SK-N-SH (cell line): ENCODE measurements around the gene ABHD8. TPM values are rescaled to one million over a fixed set of nuclear protein-coding genes. Genes with fewer than 3 reads are reported as not detected.

Source experiments
- CTCF ChIA-PET: fragments of 300-600, 350-600 bp; formaldehyde crosslinking; extraction: SDS; loops from one replicate; lab custom pipeline; 2021; lab: Yijun Ruan, JAX
- POLR2A ChIA-PET: fragments of 350-600 bp; sonication (Branson Sonifier 250); formaldehyde crosslinking; extraction: SDS; loops from one replicate; lab custom pipeline; 2020; ENCODE audit warnings: antibody characterized with exemption, inconsistent platforms; lab: Yijun Ruan, JAX
- DNase-seq: peaks from one replicate; pipeline ENCODE4 v3.0.0; 2012
- H2AFZ ChIP-seq: fragments of 200-600 bp; sonication (generic); 2 replicates; pipeline ENCODE4 v1.8.1; 2016; ENCODE audit warnings: antibody characterized with exemption, mild to moderate bottlenecking, low read depth
- H3F3A ChIP-seq: fragments of 200-600 bp; sonication (generic); replicated peaks from 2 replicates; pipeline ENCODE3; 2016; ENCODE audit warnings: antibody characterized with exemption, mild to moderate bottlenecking; ENCODE audit not compliant: insufficient read depth
- H3K27ac ChIP-seq, 2 experiments: fragments of 200-500 bp in 1 of 2; fragments of 200-600 bp in 1 of 2; sonication (Bioruptor generic) in 1 of 2; sonication (generic), shearing (Covaris generic) in 1 of 2; 2 replicates each; pipeline versions ENCODE4 v1.5.1 to v1.6.1; 2014 to 2016; ENCODE audit warnings: low read depth in 2 of 2, inconsistent platforms in 1 of 2, low read length in 1 of 2, mild to moderate bottlenecking in 1 of 2, mixed read lengths in 1 of 2
- H3K27me3 ChIP-seq: fragments of 200-600 bp; sonication (generic), shearing (Covaris generic); 2 replicates; pipeline ENCODE4 v1.6.1; 2016; ENCODE audit warnings: mixed run types; ENCODE audit not compliant: insufficient read depth
- H3K36me3 ChIP-seq, 2 experiments: fragments of 200-500 bp in 1 of 2; fragments of 200-600 bp in 1 of 2; sonication (Bioruptor generic) in 1 of 2; sonication (generic) in 1 of 2; replicated peaks in 1 of 2; 2 replicates each; pipeline versions ENCODE3 to v1.5.1; 2014 to 2016; ENCODE audit warnings: low read length in 1 of 2, mild to moderate bottlenecking in 1 of 2; ENCODE audit not compliant: insufficient read depth in 2 of 2, control insufficient read depth in 1 of 2
- H3K4me1 ChIP-seq, 2 experiments: fragments of 200-500 bp in 1 of 2; fragments of 200-600 bp in 1 of 2; sonication (Bioruptor generic) in 1 of 2; sonication (generic), shearing (Covaris generic) in 1 of 2; 2 replicates each; pipeline versions ENCODE4 v1.5.1 to v1.6.1; 2014 to 2016; ENCODE audit warnings: low read depth in 1 of 2, low read length in 1 of 2, mixed run types in 1 of 2; ENCODE audit not compliant: insufficient read depth in 2 of 2, control insufficient read depth in 1 of 2
- H3K4me2 ChIP-seq: fragments of 200-600 bp; sonication (generic), shearing (Covaris generic); 2 replicates; pipeline ENCODE4 v1.6.1; 2017; ENCODE audit warnings: mixed run types
- H3K4me3 ChIP-seq, 2 experiments: fragments of 200-500 bp in 1 of 2; fragments of 200-600 bp in 1 of 2; sonication (Bioruptor generic) in 1 of 2; sonication (generic), shearing (Covaris generic) in 1 of 2; 2 replicates each; pipeline versions ENCODE4 v1.5.1 to v1.8.1; 2014 to 2016; ENCODE audit warnings: low read depth in 2 of 2, inconsistent platforms in 1 of 2, low read length in 1 of 2, mild to moderate bottlenecking in 1 of 2, mixed read lengths in 1 of 2, moderate library complexity in 1 of 2
- H3K79me2 ChIP-seq: fragments of 200-600 bp; sonication (generic); 2 replicates; pipeline ENCODE4 v1.8.1; 2017; ENCODE audit warnings: mild to moderate bottlenecking; ENCODE audit not compliant: insufficient read depth
- H3K9ac ChIP-seq: fragments of 200-600 bp; sonication (generic); 2 replicates; pipeline ENCODE4 v1.6.1; 2017; ENCODE audit warnings: mixed run types
- H3K9me2 ChIP-seq: fragments of 200-600 bp; sonication (generic); 2 replicates; pipeline ENCODE4 v1.6.1; 2017; ENCODE audit warnings: mixed run types
- H3K9me3 ChIP-seq: fragments of 200-600 bp; sonication (generic); 2 replicates; pipeline ENCODE4 v1.6.1; 2017; ENCODE audit warnings: mixed run types, mild to moderate bottlenecking, moderate library complexity
- H4K20me1 ChIP-seq: fragments of 200-600 bp; sonication (generic); 2 replicates; pipeline ENCODE4 v1.6.1; 2017; ENCODE audit warnings: mild to moderate bottlenecking, mixed run types; ENCODE audit not compliant: insufficient read depth
- CHD2 ChIP-seq: fragments of 150-350 bp; IDR thresholded peaks from 2 replicates; pipeline ENCODE4 v1.6.1; 2018; ENCODE audit warnings: low read length; ENCODE audit not compliant: partially characterized antibody
- ELF1 ChIP-seq: IDR thresholded peaks from 2 replicates; pipeline ENCODE4 v1.4.0; 2012
- EP300 ChIP-seq, 2 experiments: IDR thresholded peaks; 2 replicates each; pipeline versions ENCODE4 v1.4.0 to v1.6.1; 2012; ENCODE audit warnings: borderline replicate concordance in 1 of 2, low read depth in 1 of 2, low read length in 1 of 2
- FOXM1 ChIP-seq: IDR thresholded peaks from 2 replicates; pipeline ENCODE4 v1.4.0; 2012; ENCODE audit warnings: low read depth, mild to moderate bottlenecking
- GABPA ChIP-seq: IDR thresholded peaks from 2 replicates; pipeline ENCODE4 v1.4.0; 2012; ENCODE audit warnings: low read depth, mild to moderate bottlenecking
- JUND ChIP-seq: IDR thresholded peaks from 2 replicates; pipeline ENCODE4 v1.4.0; 2012
- MEF2A ChIP-seq: IDR thresholded peaks from 2 replicates; pipeline ENCODE4 v1.4.0; 2012; ENCODE audit warnings: low read depth, borderline replicate concordance
- MXI1 ChIP-seq: IDR thresholded peaks from 2 replicates; pipeline ENCODE4 v1.6.1; 2012; ENCODE audit warnings: mild to moderate bottlenecking, low read depth, low read length, improper control_type of control experiment
- NRF1 ChIP-seq: IDR thresholded peaks from 2 replicates; pipeline ENCODE4 v1.6.1; 2012; ENCODE audit warnings: low read depth, mild to moderate bottlenecking, low read length
- POLR2AphosphoS5 ChIP-seq: IDR thresholded peaks from 2 replicates; pipeline ENCODE4 v1.6.1; 2012; ENCODE audit warnings: low read depth, low read length
- RAD21 ChIP-seq: IDR thresholded peaks from 2 replicates; pipeline ENCODE4 v1.6.1; 2012; ENCODE audit warnings: mild to moderate bottlenecking, low read length
- REST ChIP-seq: IDR thresholded peaks from 2 replicates; pipeline ENCODE4 v1.6.1; 2012; ENCODE audit warnings: mild to moderate bottlenecking, low read depth, low read length, moderate library complexity
- RFX5 ChIP-seq: IDR thresholded peaks from 2 replicates; pipeline ENCODE4 v1.6.1; 2012; ENCODE audit warnings: mild to moderate bottlenecking, improper control_type of control experiment, low read length
- RXRA ChIP-seq: IDR thresholded peaks from 2 replicates; pipeline ENCODE4 v1.4.0; 2012; ENCODE audit warnings: low read depth, mild to moderate bottlenecking, borderline replicate concordance
- SIN3A ChIP-seq: IDR thresholded peaks from 2 replicates; pipeline ENCODE4 v1.6.1; 2012; ENCODE audit warnings: low read depth, mild to moderate bottlenecking, low read length, moderate library complexity, borderline replicate concordance
- TAF1 ChIP-seq: IDR thresholded peaks from 2 replicates; pipeline ENCODE4 v1.6.1; 2012; ENCODE audit warnings: low read depth, mild to moderate bottlenecking, low read length, moderate library complexity, borderline replicate concordance
- TCF12 ChIP-seq: IDR thresholded peaks from 2 replicates; pipeline ENCODE4 v1.4.0; 2012
- YY1 ChIP-seq: IDR thresholded peaks from 2 replicates; pipeline ENCODE4 v1.4.0; 2012; ENCODE audit warnings: low read depth, mild to moderate bottlenecking
- WGBS: methylation state at CpG from one replicate; pipeline ENCODE4 v1.1.6; 2017; ENCODE audit warnings: low lambda C conversion rate; 5-methylcytosine and 5-hydroxymethylcytosine counted together
- polyA plus RNA-seq, 3 experiments: library from polyadenylated mRNA; depleted of rRNA; stranded (reverse); fragments of >200 nt; gene quantifications; 2 replicates each; pipeline ENCODE4 v1.2.3, GENCODE V29; 2012
- TF ChIP-seq, protein P1 (sequence below): fragments of 200-600 bp; sonication (generic); IDR thresholded peaks from 2 replicates; pipeline ENCODE4 v1.6.1; 2017; ENCODE audit warnings: antibody characterized with exemption, mild to moderate bottlenecking, moderate library complexity
- TF ChIP-seq, protein P2 (sequence below): fragments of 150-350 bp; IDR thresholded peaks from 2 replicates; pipeline ENCODE4 v1.6.1; 2016; ENCODE audit warnings: mild to moderate bottlenecking, low read depth, low read length
- TF ChIP-seq, protein P3 (sequence below): IDR thresholded peaks from 2 replicates; pipeline ENCODE4 v1.4.0; 2012; ENCODE audit warnings: low read depth, borderline replicate concordance
- TF ChIP-seq, protein P4 (sequence below): IDR thresholded peaks from 2 replicates; pipeline ENCODE4; 2012
- TF ChIP-seq, protein P5 (sequence below): IDR thresholded peaks from 2 replicates; pipeline ENCODE4 v1.4.0; 2012; ENCODE audit warnings: low read depth

Gene ABHD8
- polyA plus RNA-seq, 1 of the 3 experiments (the other 2 are of a cell fraction), result 11.1 TPM

GRCh38 chr19:17266975-17267788 is 36.0 kb downstream of the ABHD8 start, which contains the start of gene BABAM1:
Gene BABAM1, plus strand, starts transcription at chr19:17267443. Its CDS starts 1,364 bp downstream, at chr19:17268807.
- 0% methylated on average over 25 of the region's 27 CpGs for WGBS
- H3K4me3 ChIP-seq, result peak within 1 kb of the TSS; percentile 84 to 98
- TF ChIP-seq RXRA (no peak), MEF2A (no peak), REST (peak; percentile 57; the same call in 1 of the 2 replicates), TCF12 (peak; percentile 8; the same call in 1 of the 2 replicates), RFX5 (peak; percentile 92), ELF1 (peak; percentile 76), EP300 (IDR thresholded peaks at IDR 0.05; ENCODE audit: borderline replicate concordance in 1 of 2, low read depth in 1 of 2, low read length in 1 of 2) (no peak), TAF1 (peak; percentile 96), JUND (no peak), SIN3A (peak; percentile 74), RAD21 (no peak), GABPA (peak; percentile 94), FOXM1 (peak; percentile 56; the same call in 1 of the 2 replicates), NRF1 (peak; percentile 41; the same call in 1 of the 2 replicates), MXI1 (0 out of 2 replicates have a peak, but pooled peaks have one; percentile 24), YY1 (peak; percentile 98), CHD2 (peak; percentile 86), POLR2AphosphoS5 (peak; percentile 80)
- TF ChIP-seq, protein P1, sequence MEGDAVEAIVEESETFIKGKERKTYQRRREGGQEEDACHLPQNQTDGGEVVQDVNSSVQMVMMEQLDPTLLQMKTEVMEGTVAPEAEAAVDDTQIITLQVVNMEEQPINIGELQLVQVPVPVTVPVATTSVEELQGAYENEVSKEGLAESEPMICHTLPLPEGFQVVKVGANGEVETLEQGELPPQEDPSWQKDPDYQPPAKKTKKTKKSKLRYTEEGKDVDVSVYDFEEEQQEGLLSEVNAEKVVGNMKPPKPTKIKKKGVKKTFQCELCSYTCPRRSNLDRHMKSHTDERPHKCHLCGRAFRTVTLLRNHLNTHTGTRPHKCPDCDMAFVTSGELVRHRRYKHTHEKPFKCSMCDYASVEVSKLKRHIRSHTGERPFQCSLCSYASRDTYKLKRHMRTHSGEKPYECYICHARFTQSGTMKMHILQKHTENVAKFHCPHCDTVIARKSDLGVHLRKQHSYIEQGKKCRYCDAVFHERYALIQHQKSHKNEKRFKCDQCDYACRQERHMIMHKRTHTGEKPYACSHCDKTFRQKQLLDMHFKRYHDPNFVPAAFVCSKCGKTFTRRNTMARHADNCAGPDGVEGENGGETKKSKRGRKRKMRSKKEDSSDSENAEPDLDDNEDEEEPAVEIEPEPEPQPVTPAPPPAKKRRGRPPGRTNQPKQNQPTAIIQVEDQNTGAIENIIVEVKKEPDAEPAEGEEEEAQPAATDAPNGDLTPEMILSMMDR, result no peak
- TF ChIP-seq, protein P2, sequence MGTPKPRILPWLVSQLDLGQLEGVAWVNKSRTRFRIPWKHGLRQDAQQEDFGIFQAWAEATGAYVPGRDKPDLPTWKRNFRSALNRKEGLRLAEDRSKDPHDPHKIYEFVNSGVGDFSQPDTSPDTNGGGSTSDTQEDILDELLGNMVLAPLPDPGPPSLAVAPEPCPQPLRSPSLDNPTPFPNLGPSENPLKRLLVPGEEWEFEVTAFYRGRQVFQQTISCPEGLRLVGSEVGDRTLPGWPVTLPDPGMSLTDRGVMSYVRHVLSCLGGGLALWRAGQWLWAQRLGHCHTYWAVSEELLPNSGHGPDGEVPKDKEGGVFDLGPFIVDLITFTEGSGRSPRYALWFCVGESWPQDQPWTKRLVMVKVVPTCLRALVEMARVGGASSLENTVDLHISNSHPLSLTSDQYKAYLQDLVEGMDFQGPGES, result peak; percentile 97
- TF ChIP-seq, protein P3, sequence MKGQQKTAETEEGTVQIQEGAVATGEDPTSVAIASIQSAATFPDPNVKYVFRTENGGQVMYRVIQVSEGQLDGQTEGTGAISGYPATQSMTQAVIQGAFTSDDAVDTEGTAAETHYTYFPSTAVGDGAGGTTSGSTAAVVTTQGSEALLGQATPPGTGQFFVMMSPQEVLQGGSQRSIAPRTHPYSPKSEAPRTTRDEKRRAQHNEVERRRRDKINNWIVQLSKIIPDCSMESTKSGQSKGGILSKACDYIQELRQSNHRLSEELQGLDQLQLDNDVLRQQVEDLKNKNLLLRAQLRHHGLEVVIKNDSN, result no peak
- TF ChIP-seq, protein P4, sequence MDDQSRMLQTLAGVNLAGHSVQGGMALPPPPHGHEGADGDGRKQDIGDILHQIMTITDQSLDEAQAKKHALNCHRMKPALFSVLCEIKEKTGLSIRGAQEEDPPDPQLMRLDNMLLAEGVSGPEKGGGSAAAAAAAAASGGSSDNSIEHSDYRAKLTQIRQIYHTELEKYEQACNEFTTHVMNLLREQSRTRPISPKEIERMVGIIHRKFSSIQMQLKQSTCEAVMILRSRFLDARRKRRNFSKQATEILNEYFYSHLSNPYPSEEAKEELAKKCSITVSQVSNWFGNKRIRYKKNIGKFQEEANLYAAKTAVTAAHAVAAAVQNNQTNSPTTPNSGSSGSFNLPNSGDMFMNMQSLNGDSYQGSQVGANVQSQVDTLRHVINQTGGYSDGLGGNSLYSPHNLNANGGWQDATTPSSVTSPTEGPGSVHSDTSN, result peak; percentile 84
- TF ChIP-seq, protein P5, sequence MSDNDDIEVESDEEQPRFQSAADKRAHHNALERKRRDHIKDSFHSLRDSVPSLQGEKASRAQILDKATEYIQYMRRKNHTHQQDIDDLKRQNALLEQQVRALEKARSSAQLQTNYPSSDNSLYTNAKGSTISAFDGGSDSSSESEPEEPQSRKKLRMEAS, result peak; percentile 66

More at GRCh38 chr19:17266975-17267788, 36.0 kb downstream of the ABHD8 start, which contains the start of gene BABAM1:
- Histone ChIP-seq H3K36me3 (peaks cover 7 to 9% of the 10 kb centered on the region in 2 experiments), H3K9me3 (no peaks in the 10 kb centered on the region), H3K4me1 (peaks cover 0 to 6% of the 10 kb centered on the region in 2 experiments; a peak in 1 of 4 replicates), H3F3A (peaks cover 11% of the 10 kb centered on the region), H3K27me3 (no peaks in the 10 kb centered on the region), H2AFZ (peak within 1 kb of the TSS; percentile 85), H3K27ac (peak within 1 kb of the TSS; percentile 76 to 77), H4K20me1 (no peaks in the 10 kb centered on the region), H3K4me2 (peak within 1 kb of the TSS; percentile 97), H3K9ac (peak within 1 kb of the TSS; percentile 83), H3K9me2 (no peaks in the 10 kb centered on the region), H3K79me2 (peaks cover 31% of the 10 kb centered on the region; the same call in 1 of the 2 replicates)
- CTCF ChIA-PET, result interaction anchor here (1.1 to 1.4 kb wide), 2 partner anchors 13 to 61 kb away, joined by 4 to 5 read pairs; no protein-coding TSS in a partner anchor
- POLR2A ChIA-PET, result interaction anchor here (0.6 to 2.2 kb wide), 8 partner anchors 12 to 52 kb away, joined by 3 to 14 read pairs (median 4); partner anchors contain the start of genes ANKLE1, OCEL1 and USE1
- DNase-seq, result peak; percentile 96
